ENCODE data around the gene E4F1.
A peak's percentile ranks its signal among the peaks of the same experiment; 100 is the strongest.

Gene E4F1

GRCh38 chr16:2223221-2223941, at the start of gene E4F1:
Gene E4F1 (plus strand): TSS chr16:2223591. CDS start chr16:2223614, 23 bp downstream.
- no peaks in the 10 kb centered on the region for H3K27me3 ChIP-seq (ENCODE audit: low read depth, low read length)
- peak within 1 kb of the TSS; percentile 83 to 85 for H3K4me3 ChIP-seq (ENCODE audit: low read depth in 1 of 2, low read length in 2 of 2)
- peaks cover 4 to 10% of the 10 kb centered on the region in 2 donors for H3K36me3 ChIP-seq (ENCODE audit: control insufficient read depth in 1 of 2, insufficient read depth in 2 of 2, low read length in 2 of 2)
- H3K4me1 ChIP-seq (ENCODE audit: control insufficient read depth in 1 of 2, insufficient read depth in 2 of 2, low read length in 2 of 2), result peaks cover 0 to 21% of the 10 kb centered on the region in 2 donors
- no peaks in the 10 kb centered on the region for H3K9me3 ChIP-seq (ENCODE audit: control insufficient read depth in 1 of 2, low read length in 2 of 2)
- H3K27ac ChIP-seq (ENCODE audit: low read length), result peak within 1 kb of the TSS; percentile 63

GRCh38 chr16:2173916-2174315, 49.5 kb upstream of the E4F1 start:
- Histone ChIP-seq H3K36me3 (ENCODE audit: control insufficient read depth in 1 of 2, insufficient read depth in 2 of 2, low read length in 2 of 2) (peaks cover 14 to 85% of the 10 kb centered on the region in 2 donors), H3K9me3 (ENCODE audit: control insufficient read depth in 1 of 2, low read length in 2 of 2) (no peaks in the 10 kb centered on the region), H3K27ac (ENCODE audit: low read length) (no peak overlapping the region)

GRCh38 chr16:2174396-2175131, 48.8 kb upstream of the E4F1 start:
- Histone ChIP-seq H3K36me3 (ENCODE audit: control insufficient read depth in 1 of 2, insufficient read depth in 2 of 2, low read length in 2 of 2) (peaks cover 14 to 79% of the 10 kb centered on the region in 2 donors), H3K4me1 (ENCODE audit: control insufficient read depth in 1 of 2, insufficient read depth in 2 of 2, low read length in 2 of 2) (no peaks in the 10 kb centered on the region), H3K4me3 (ENCODE audit: low read depth in 1 of 2, low read length in 2 of 2) (no peak overlapping the region), H3K27ac (ENCODE audit: low read length) (no peak overlapping the region), H3K27me3 (ENCODE audit: low read depth, low read length) (no peaks in the 10 kb centered on the region), H3K9me3 (ENCODE audit: control insufficient read depth in 1 of 2, low read length in 2 of 2) (no peaks in the 10 kb centered on the region)

More at GRCh38 chr16:2173916-2174315, 49.5 kb upstream of the E4F1 start:
- Histone ChIP-seq H3K4me1 (ENCODE audit: control insufficient read depth in 1 of 2, insufficient read depth in 2 of 2, low read length in 2 of 2) (no peaks in the 10 kb centered on the region), H3K27me3 (ENCODE audit: low read depth, low read length) (no peaks in the 10 kb centered on the region), H3K4me3 (ENCODE audit: low read depth in 1 of 2, low read length in 2 of 2) (no peak overlapping the region)

- Histone ChIP-seq H3K27me3 (ENCODE audit: low read depth, low read length) (no peaks in the 10 kb centered on the region), H3K9me3 (ENCODE audit: control insufficient read depth in 1 of 2, low read length in 2 of 2) (no peaks in the 10 kb centered on the region), H3K4me1 (ENCODE audit: control insufficient read depth in 1 of 2, insufficient read depth in 2 of 2, low read length in 2 of 2) (no peaks in the 10 kb centered on the region), H3K36me3 (ENCODE audit: control insufficient read depth in 1 of 2, insufficient read depth in 2 of 2, low read length in 2 of 2) (peaks cover 14 to 70% of the 10 kb centered on the region in 2 donors), H3K27ac (ENCODE audit: low read length) (no peak overlapping the region), H3K4me3 (ENCODE audit: low read depth in 1 of 2, low read length in 2 of 2) (no peak overlapping the region)
Observed at GRCh38 chr16:2175454-2175853, 47.9 kb upstream of the E4F1 start.

- H3K36me3 ChIP-seq (ENCODE audit: control insufficient read depth in 1 of 2, insufficient read depth in 2 of 2, low read length in 2 of 2), result peaks cover 14 to 64% of the 10 kb centered on the region in 2 donors
- H3K9me3 ChIP-seq (ENCODE audit: control insufficient read depth in 1 of 2, low read length in 2 of 2), result no peaks in the 10 kb centered on the region
Observed at GRCh38 chr16:2176047-2176446, 47.3 kb upstream of the E4F1 start.

GRCh38 chr16:2177101-2177500, 46.3 kb upstream of the E4F1 start:
- Histone ChIP-seq H3K36me3 (ENCODE audit: control insufficient read depth in 1 of 2, insufficient read depth in 2 of 2, low read length in 2 of 2) (peaks cover 14 to 54% of the 10 kb centered on the region in 2 donors), H3K9me3 (ENCODE audit: control insufficient read depth in 1 of 2, low read length in 2 of 2) (no peaks in the 10 kb centered on the region), H3K27me3 (ENCODE audit: low read depth, low read length) (no peaks in the 10 kb centered on the region)

More at GRCh38 chr16:2176047-2176446, 47.3 kb upstream of the E4F1 start:
- Histone ChIP-seq H3K27me3 (ENCODE audit: low read depth, low read length) (no peaks in the 10 kb centered on the region), H3K4me1 (ENCODE audit: control insufficient read depth in 1 of 2, insufficient read depth in 2 of 2, low read length in 2 of 2) (no peaks in the 10 kb centered on the region), H3K27ac (ENCODE audit: low read length) (no peak overlapping the region), H3K4me3 (ENCODE audit: low read depth in 1 of 2, low read length in 2 of 2) (no peak overlapping the region)

GRCh38 chr16:2177561-2177960, 45.8 kb upstream of the E4F1 start:
- no peaks in the 10 kb centered on the region for H3K4me1 ChIP-seq (ENCODE audit: control insufficient read depth in 1 of 2, insufficient read depth in 2 of 2, low read length in 2 of 2)
- H3K4me3 ChIP-seq (ENCODE audit: low read depth in 1 of 2, low read length in 2 of 2), result no peak overlapping the region
- no peaks in the 10 kb centered on the region for H3K9me3 ChIP-seq (ENCODE audit: control insufficient read depth in 1 of 2, low read length in 2 of 2)
- H3K27ac ChIP-seq (ENCODE audit: low read length), result no peak overlapping the region
- peaks cover 14 to 52% of the 10 kb centered on the region in 2 donors for H3K36me3 ChIP-seq (ENCODE audit: control insufficient read depth in 1 of 2, insufficient read depth in 2 of 2, low read length in 2 of 2)
- no peaks in the 10 kb centered on the region for H3K27me3 ChIP-seq (ENCODE audit: low read depth, low read length)

More at GRCh38 chr16:2177101-2177500, 46.3 kb upstream of the E4F1 start:
- Histone ChIP-seq H3K27ac (ENCODE audit: low read length) (no peak overlapping the region), H3K4me3 (ENCODE audit: low read depth in 1 of 2, low read length in 2 of 2) (no peak overlapping the region), H3K4me1 (ENCODE audit: control insufficient read depth in 1 of 2, insufficient read depth in 2 of 2, low read length in 2 of 2) (no peaks in the 10 kb centered on the region)

GRCh38 chr16:2178321-2179106, 44.9 kb upstream of the E4F1 start:
- H3K4me3 ChIP-seq (ENCODE audit: low read depth in 1 of 2, low read length in 2 of 2), result no peak overlapping the region
- no peak overlapping the region for H3K27ac ChIP-seq (ENCODE audit: low read length)
- H3K9me3 ChIP-seq (ENCODE audit: control insufficient read depth in 1 of 2, low read length in 2 of 2), result no peaks in the 10 kb centered on the region
- no peaks in the 10 kb centered on the region for H3K27me3 ChIP-seq (ENCODE audit: low read depth, low read length)
- H3K4me1 ChIP-seq (ENCODE audit: control insufficient read depth in 1 of 2, insufficient read depth in 2 of 2, low read length in 2 of 2), result no peaks in the 10 kb centered on the region
- H3K36me3 ChIP-seq (ENCODE audit: control insufficient read depth in 1 of 2, insufficient read depth in 2 of 2, low read length in 2 of 2), result peaks cover 14 to 43% of the 10 kb centered on the region in 2 donors

GRCh38 chr16:2179107-2179501, 44.3 kb upstream of the E4F1 start:
- Histone ChIP-seq H3K4me1 (ENCODE audit: control insufficient read depth in 1 of 2, insufficient read depth in 2 of 2, low read length in 2 of 2) (no peaks in the 10 kb centered on the region), H3K4me3 (ENCODE audit: low read depth in 1 of 2, low read length in 2 of 2) (no peak overlapping the region), H3K36me3 (ENCODE audit: control insufficient read depth in 1 of 2, insufficient read depth in 2 of 2, low read length in 2 of 2) (peaks cover 14 to 37% of the 10 kb centered on the region in 2 donors), H3K9me3 (ENCODE audit: control insufficient read depth in 1 of 2, low read length in 2 of 2) (no peaks in the 10 kb centered on the region), H3K27me3 (ENCODE audit: low read depth, low read length) (no peaks in the 10 kb centered on the region), H3K27ac (ENCODE audit: low read length) (no peak overlapping the region)

GRCh38 chr16:2179576-2179975, 43.8 kb upstream of the E4F1 start:
- Histone ChIP-seq H3K27ac (ENCODE audit: low read length) (no peak overlapping the region), H3K27me3 (ENCODE audit: low read depth, low read length) (no peaks in the 10 kb centered on the region), H3K9me3 (ENCODE audit: control insufficient read depth in 1 of 2, low read length in 2 of 2) (no peaks in the 10 kb centered on the region), H3K36me3 (ENCODE audit: control insufficient read depth in 1 of 2, insufficient read depth in 2 of 2, low read length in 2 of 2) (peaks cover 9 to 32% of the 10 kb centered on the region in 2 donors), H3K4me1 (ENCODE audit: control insufficient read depth in 1 of 2, insufficient read depth in 2 of 2, low read length in 2 of 2) (no peaks in the 10 kb centered on the region), H3K4me3 (ENCODE audit: low read depth in 1 of 2, low read length in 2 of 2) (no peak overlapping the region)

GRCh38 chr16:2180461-2180860, 42.9 kb upstream of the E4F1 start:
- Histone ChIP-seq H3K4me1 (ENCODE audit: control insufficient read depth in 1 of 2, insufficient read depth in 2 of 2, low read length in 2 of 2) (no peaks in the 10 kb centered on the region), H3K4me3 (ENCODE audit: low read depth in 1 of 2, low read length in 2 of 2) (no peak overlapping the region), H3K9me3 (ENCODE audit: control insufficient read depth in 1 of 2, low read length in 2 of 2) (no peaks in the 10 kb centered on the region), H3K27ac (ENCODE audit: low read length) (no peak overlapping the region), H3K27me3 (ENCODE audit: low read depth, low read length) (no peaks in the 10 kb centered on the region), H3K36me3 (ENCODE audit: control insufficient read depth in 1 of 2, insufficient read depth in 2 of 2, low read length in 2 of 2) (peaks cover 6 to 23% of the 10 kb centered on the region in 2 donors)
